Esophagus squamous epithelium (tissue), 5 donors: ENCODE data around the gene ZNF77. TPM values are rescaled to one million over a fixed set of nuclear protein-coding genes. Genes with fewer than 3 reads are reported as not detected.
A peak's percentile ranks its signal among the peaks of the same experiment; 100 is the strongest.
"Not testable (repeated sequence)": the region's sequence is repeated elsewhere in the genome, so short reads cannot be mapped to it uniquely, and the experiment has no call there.

Experiments
- DNase-seq: peaks from one replicate; lab custom pipeline; 2025; lab: John Stamatoyannopoulos, UW
- H3K27ac ChIP-seq, 4 donors: fragments of 200-600 bp; sonication (generic); one replicate each; pipeline ENCODE4 v1.5.1; 2016 to 2019; ENCODE audit warnings: mild to moderate bottlenecking in 1 of 4
- H3K27me3 ChIP-seq, 4 donors: fragments of 200-600 bp; sonication (generic); 1 replicate in 3 of 4; 2 replicates in 1 of 4; pipeline versions ENCODE4 v1.5.1 to v1.6.0; 2017 to 2021; ENCODE audit warnings: antibody characterized with exemption in 1 of 4
- H3K36me3 ChIP-seq, 3 donors: fragments of 200-600 bp; sonication (generic); one replicate each; pipeline ENCODE4 v1.5.1; 2016 to 2019
- H3K4me1 ChIP-seq, 3 donors: fragments of 200-600 bp; sonication (generic); one replicate each; pipeline ENCODE4 v1.5.1; 2017 to 2019
- H3K4me3 ChIP-seq, 4 donors: fragments of 200-600 bp; sonication (generic); 1 replicate in 3 of 4; 2 replicates in 1 of 4; pipeline ENCODE4 v1.5.1; 2016 to 2019; ENCODE audit warnings: mild to moderate bottlenecking in 2 of 4, moderate library complexity in 1 of 4
- H3K9me3 ChIP-seq, 3 donors: fragments of 200-600 bp; sonication (generic); one replicate each; pipeline ENCODE4 v1.5.1; 2016 to 2019
- CTCF ChIP-seq, 6 experiments: fragments of 450-650 bp in 4 of 6; fragments of 200-600 bp in 2 of 6; sonication (generic) in 2 of 6; IDR thresholded peaks; one replicate each; pipeline ENCODE4 v1.5.1; 2016 to 2019; ENCODE audit warnings: antibody characterized with exemption in 6 of 6, mild to moderate bottlenecking in 4 of 6, moderate library complexity in 4 of 6
- POLR2A ChIP-seq, 4 donors: fragments of 450-650 bp; IDR thresholded peaks; one replicate each; pipeline ENCODE4 v1.6.1; 2017; ENCODE audit warnings: antibody characterized with exemption in 4 of 4, mild to moderate bottlenecking in 4 of 4, moderate library complexity in 3 of 4
- WGBS, 2 donors: methylation state at CpG; one replicate each; pipeline ENCODE4 v1.1.5; 2018; 5-methylcytosine and 5-hydroxymethylcytosine counted together
- intact Hi-C: fragments of 100-400 bp; cut with DNase I; formaldehyde crosslinking; loops from one replicate; pipeline ENCODE4 v1.15.0; 2022
- total RNA-seq, 4 donors: library from RNA; depleted of rRNA; stranded (reverse); fragments of >200 nt; gene quantifications; one replicate each; pipeline ENCODE4 v1.1.0, GENCODE V29; 2016
- donor health status: DM: yes; HTN: yes; CAD: no.

The ZNF77 gene
- total RNA-seq, 4 donors from 2014 or later = 3.1 to 5.9 (median 4.5) TPM

- Histone ChIP-seq H3K27me3 (no peaks in the 10 kb centered on the region), H3K9me3 (no peaks in the 10 kb centered on the region), H3K4me1 (peaks cover 9 to 65% (median 12%) of the 10 kb centered on the region in 3 donors), H3K27ac (no peak overlapping the region), H3K36me3 (peaks cover 0 to 16% (median 0%) of the 10 kb centered on the region in 3 donors), H3K4me3 (no peak overlapping the region)
- intact Hi-C loops = no loop called here
- no peak for TF ChIP-seq POLR2A (IDR thresholded peaks at IDR 0.05)
- TF ChIP-seq CTCF (IDR thresholded peaks at IDR 0.05) = no peak
- WGBS, 2 donors = 87 to 90% methylated on average over 2 to 11 of the region's 20 CpGs
- no peak for DNase-seq
Measured at GRCh38 chr19:2906631-2907195, 38.1 kb downstream of the ZNF77 start.

- no peak overlapping the region for H3K27ac ChIP-seq
- DNase-seq = no peak
- peaks cover 8 to 65% (median 12%) of the 10 kb centered on the region in 3 donors for H3K4me1 ChIP-seq
- no peak overlapping the region for H3K4me3 ChIP-seq
- no peaks in the 10 kb centered on the region for H3K27me3 ChIP-seq
- no peaks in the 10 kb centered on the region for H3K9me3 ChIP-seq
- 73 to 77% methylated on average over 6 to 11 of the region's 11 CpGs for WGBS, 2 donors
- H3K36me3 ChIP-seq = peaks cover 0 to 16% (median 0%) of the 10 kb centered on the region in 3 donors
- intact Hi-C loops = no loop called here
- TF ChIP-seq CTCF (IDR thresholded peaks at IDR 0.05) (no peak), POLR2A (IDR thresholded peaks at IDR 0.05) (no peak)
Measured at GRCh38 chr19:2905918-2906519, 38.8 kb downstream of the ZNF77 start.

- H3K9me3 ChIP-seq, DNase-seq, H3K4me3 ChIP-seq, intact Hi-C loops, H3K27me3 ChIP-seq: not testable (repeated sequence)
- Histone ChIP-seq H3K4me1 (peaks cover 5 to 53% (median 12%) of the 10 kb centered on the region in 3 donors), H3K36me3 (peaks cover 0 to 16% (median 0%) of the 10 kb centered on the region in 3 donors), H3K27ac (peak overlapping the region in 3 of 4 donors; percentile 71 to 93 (median 91))
- 81 to 94% methylated on average over 13 of the region's 13 CpGs for WGBS, 2 donors
Measured at GRCh38 chr19:2903326-2903725, 41.4 kb downstream of the ZNF77 start.

- Histone ChIP-seq H3K36me3 (peaks cover 0 to 16% (median 0%) of the 10 kb centered on the region in 3 donors), H3K4me3 (peak overlapping the region; percentile 67 to 93 (median 76)), H3K9me3 (no peaks in the 10 kb centered on the region), H3K4me1 (peaks cover 5 to 47% (median 12%) of the 10 kb centered on the region in 3 donors), H3K27ac (peak overlapping the region in 3 of 4 donors; percentile 87 to 93 (median 91)), H3K27me3 (no peaks in the 10 kb centered on the region)
- TF ChIP-seq POLR2A (IDR thresholded peaks at IDR 0.05) = no peak
- TF ChIP-seq CTCF (IDR thresholded peaks at IDR 0.05) = no peak
- 55 to 58% methylated on average over 4 to 6 of the region's 13 CpGs for WGBS, 2 donors
- no peak for DNase-seq
- intact Hi-C loops = no loop called here
Measured at GRCh38 chr19:2902590-2903218, 42.1 kb downstream of the ZNF77 start.

- peaks cover 0 to 9% (median 0%) of the 10 kb centered on the region in 3 donors for H3K36me3 ChIP-seq
- WGBS, 2 donors = 0 to 2% methylated on average over 15 to 27 of the region's 100 CpGs
- TF ChIP-seq POLR2A (IDR thresholded peaks at IDR 0.05) = peak in 2 of 4 donors; percentile 68 to 76
- no peak for TF ChIP-seq CTCF (IDR thresholded peaks at IDR 0.05)
Measured at GRCh38 chr19:2900296-2901252, 44.2 kb downstream of the ZNF77 start, which contains the start of gene ZNF57. Gene ZNF57, plus strand, starts transcription at chr19:2900928. Its CDS starts 118 bp downstream, at chr19:2901046.

More at GRCh38 chr19:2900296-2901252, 44.2 kb downstream of the ZNF77 start, which contains the start of gene ZNF57:
- H3K4me1 ChIP-seq = peaks cover 0 to 30% (median 12%) of the 10 kb centered on the region in 3 donors
- intact Hi-C loops = no loop called here
- H3K27ac ChIP-seq = peak within 1 kb of the TSS; percentile 87 to 94 (median 92)
- H3K9me3 ChIP-seq = peaks cover 0 to 13% (median 7%) of the 10 kb centered on the region in 3 donors
- H3K27me3 ChIP-seq = no peaks in the 10 kb centered on the region
- peak; percentile 96 for DNase-seq
- peak within 1 kb of the TSS; percentile 67 to 93 (median 76) for H3K4me3 ChIP-seq
